ENCODE results near the gene ACP1.

ACP1 gene

GRCh38 chr2:264493-265468 is at the start of gene ACP1:
Gene ACP1 (plus strand): TSS chr2:264947. CDS start chr2:264965, 18 bp downstream.
- Histone ChIP-seq H3K4me1 (peaks cover 0 to 27% (median 14%) of the 10 kb centered on the region in 4 donors), H3K27ac (peak within 1 kb of the TSS; percentile 76 to 80), H3K27me3 (no peaks in the 10 kb centered on the region), H3K4me3 (peak within 1 kb of the TSS; percentile 77 to 87), H3K9me3 (no peaks in the 10 kb centered on the region), H3K36me3 (peaks cover 0 to 14% (median 0%) of the 10 kb centered on the region in 3 donors)
- TF ChIP-seq CTCF (IDR thresholded peaks at IDR 0.05) = peak in 1 of 2 experiments; percentile 13
- intact Hi-C loops (cut with DNase I; ENCODE audit: low total_unique reads) = no loop called here
- DNase-seq = peak; percentile 89 to 96

- intact Hi-C loops (cut with DNase I; ENCODE audit: low total_unique reads) = no loop called here
- TF ChIP-seq CTCF (IDR thresholded peaks at IDR 0.05) = no peak
Observed at GRCh38 chr2:216068-216467, 48.7 kb upstream of the ACP1 start.

GRCh38 chr2:223451-223850 is 41.3 kb upstream of the ACP1 start:
- Histone ChIP-seq H3K9me3 (no peaks in the 10 kb centered on the region), H3K4me3 (no peak overlapping the region), H3K27ac (no peak overlapping the region), H3K36me3 (peaks cover 17 to 81% (median 52%) of the 10 kb centered on the region in 3 donors), H3K27me3 (no peaks in the 10 kb centered on the region), H3K4me1 (no peaks in the 10 kb centered on the region)
- DNase-seq = no peak
- intact Hi-C loops (cut with DNase I; ENCODE audit: low total_unique reads) = no loop called here
- no peak for TF ChIP-seq CTCF (IDR thresholded peaks at IDR 0.05)

More at GRCh38 chr2:216068-216467, 48.7 kb upstream of the ACP1 start:
- peaks cover 0 to 9% of the 10 kb centered on the region in 2 donors for H3K27me3 ChIP-seq
- H3K27ac ChIP-seq = no peak overlapping the region
- DNase-seq = no peak
- no peak overlapping the region for H3K4me3 ChIP-seq
- peaks cover 0 to 7% (median 6%) of the 10 kb centered on the region in 3 donors for H3K9me3 ChIP-seq
- peaks cover 5 to 30% (median 8%) of the 10 kb centered on the region in 3 donors for H3K36me3 ChIP-seq
- peaks cover 0 to 7% (median 0%) of the 10 kb centered on the region in 4 donors for H3K4me1 ChIP-seq

- intact Hi-C loops (cut with DNase I; ENCODE audit: low total_unique reads) = no loop called here
- Histone ChIP-seq H3K27ac (no peak overlapping the region), H3K27me3 (no peaks in the 10 kb centered on the region), H3K9me3 (no peaks in the 10 kb centered on the region), H3K4me1 (no peaks in the 10 kb centered on the region), H3K36me3 (peaks cover 17 to 73% (median 58%) of the 10 kb centered on the region in 3 donors), H3K4me3 (no peak overlapping the region)
- no peak for DNase-seq
- no peak for TF ChIP-seq CTCF (IDR thresholded peaks at IDR 0.05)
Observed at GRCh38 chr2:223971-224760, 40.6 kb upstream of the ACP1 start.

- no peak for DNase-seq
- H3K9me3 ChIP-seq = no peaks in the 10 kb centered on the region
Observed at GRCh38 chr2:228115-228514, 36.6 kb upstream of the ACP1 start.

More at GRCh38 chr2:228115-228514, 36.6 kb upstream of the ACP1 start:
- no peaks in the 10 kb centered on the region for H3K4me1 ChIP-seq
- H3K27ac ChIP-seq = no peak overlapping the region
- TF ChIP-seq CTCF (IDR thresholded peaks at IDR 0.05) = no peak
- H3K4me3 ChIP-seq = no peak overlapping the region
- no peaks in the 10 kb centered on the region for H3K27me3 ChIP-seq
- intact Hi-C loops (cut with DNase I; ENCODE audit: low total_unique reads) = no loop called here
- peaks cover 28 to 63% (median 58%) of the 10 kb centered on the region in 3 donors for H3K36me3 ChIP-seq
